Neural progenitor cell (in vitro differentiated cells): ENCODE data around the gene GLIS1. TPM values are rescaled to one million over a fixed set of nuclear protein-coding genes. Genes with fewer than 3 reads are reported as not detected.
A peak's percentile ranks its signal among the peaks of the same experiment; 100 is the strongest.

Source experiments
- DNase-seq: peaks from one replicate; pipeline ENCODE4 v3.0.0-alpha.2; 2016; ENCODE audit warnings: low spot score
- H2AFZ ChIP-seq: fragments of 200-600 bp; sonication (generic); replicated peaks from 2 replicates; pipeline ENCODE4 v1.6.1; 2016; ENCODE audit warnings: antibody characterized with exemption
- H3F3A ChIP-seq: fragments of 200-600 bp; sonication (generic); 2 replicates; pipeline ENCODE4 v1.6.1; 2016; ENCODE audit warnings: antibody characterized with exemption, low read depth
- H3K27ac ChIP-seq: fragments of 200-600 bp; sonication (generic); 2 replicates; pipeline ENCODE4 v1.5.1; 2016; ENCODE audit warnings: mild to moderate bottlenecking
- H3K27me3 ChIP-seq: fragments of 200-600 bp; sonication (generic); 2 replicates; pipeline ENCODE4 v1.6.1; 2016; ENCODE audit warnings: mild to moderate bottlenecking, moderate library complexity
- H3K36me3 ChIP-seq: fragments of 200-600 bp; sonication (generic); 2 replicates; pipeline ENCODE4 v1.5.1; 2016
- H3K4me1 ChIP-seq: fragments of 200-600 bp; sonication (generic); 2 replicates; pipeline ENCODE4 v1.6.1; 2016; ENCODE audit warnings: mixed run types
- H3K4me2 ChIP-seq: fragments of 200-600 bp; sonication (generic); 2 replicates; pipeline ENCODE4 v1.6.1; 2016
- H3K4me3 ChIP-seq: fragments of 200-600 bp; sonication (generic); 2 replicates; pipeline ENCODE4 v1.5.1; 2016
- H3K79me2 ChIP-seq: fragments of 200-600 bp; sonication (generic); 2 replicates; pipeline ENCODE4 v1.6.1; 2016; ENCODE audit warnings: low read depth
- H3K9ac ChIP-seq: fragments of 200-600 bp; sonication (generic); 2 replicates; pipeline ENCODE4 v1.6.1; 2016
- H3K9me3 ChIP-seq: fragments of 200-600 bp; sonication (generic); 2 replicates; pipeline ENCODE4 v1.5.1; 2016; ENCODE audit warnings: low read depth
- H4K20me1 ChIP-seq: fragments of 200-600 bp; sonication (generic); 2 replicates; pipeline ENCODE4 v1.6.1; 2016; ENCODE audit warnings: low read depth
- H3K27ac Mint-ChIP-seq: 3 replicates; pipeline ENCODE4 v1.8.0; 2021; ENCODE audit warnings: mixed read lengths
- H3K27me3 Mint-ChIP-seq: 2 replicates; pipeline ENCODE4 v1.8.0; 2022; ENCODE audit warnings: low read depth, mild to moderate bottlenecking, inconsistent platforms, moderate library complexity, mixed read lengths; ENCODE audit not compliant: insufficient read depth
- H3K36me3 Mint-ChIP-seq: 3 replicates; pipeline ENCODE4 v1.8.0; 2021; ENCODE audit warnings: mixed read lengths
- H3K4me1 Mint-ChIP-seq: 3 replicates; pipeline ENCODE4 v1.8.0; 2021; ENCODE audit warnings: mixed read lengths
- H3K4me3 Mint-ChIP-seq: 3 replicates; pipeline ENCODE4 v1.8.0; 2021; ENCODE audit warnings: mild to moderate bottlenecking, moderate library complexity, mixed read lengths
- H3K9me3 Mint-ChIP-seq: 3 replicates; pipeline ENCODE4 v1.8.0; 2020; ENCODE audit warnings: mixed read lengths
- EZH2 ChIP-seq: fragments of 200-600 bp; sonication (generic); IDR thresholded peaks from 2 replicates; pipeline ENCODE4 v1.6.1; 2017; ENCODE audit warnings: antibody characterized with exemption, mild to moderate bottlenecking, moderate library complexity
- EZH2phosphoT487 ChIP-seq: fragments of 200-600 bp; sonication (generic); IDR thresholded peaks from 2 replicates; pipeline ENCODE4 v1.6.1; 2017; ENCODE audit warnings: antibody characterized with exemption
- total RNA-seq: library from RNA; depleted of rRNA; stranded (reverse); fragments of >200 nt; gene quantifications from 2 replicates; pipeline ENCODE4 v1.2.3, GENCODE V29; 2015; ENCODE audit warnings: low replicate concordance
- TF ChIP-seq, protein P1 (sequence below): fragments of 200-600 bp; sonication (generic); IDR thresholded peaks from 2 replicates; pipeline ENCODE4 v1.5.1; 2017; ENCODE audit warnings: antibody characterized with exemption, mild to moderate bottlenecking

The GLIS1 gene
- total RNA-seq, 1 donor from 2014 or later, result not detected

DNA sequence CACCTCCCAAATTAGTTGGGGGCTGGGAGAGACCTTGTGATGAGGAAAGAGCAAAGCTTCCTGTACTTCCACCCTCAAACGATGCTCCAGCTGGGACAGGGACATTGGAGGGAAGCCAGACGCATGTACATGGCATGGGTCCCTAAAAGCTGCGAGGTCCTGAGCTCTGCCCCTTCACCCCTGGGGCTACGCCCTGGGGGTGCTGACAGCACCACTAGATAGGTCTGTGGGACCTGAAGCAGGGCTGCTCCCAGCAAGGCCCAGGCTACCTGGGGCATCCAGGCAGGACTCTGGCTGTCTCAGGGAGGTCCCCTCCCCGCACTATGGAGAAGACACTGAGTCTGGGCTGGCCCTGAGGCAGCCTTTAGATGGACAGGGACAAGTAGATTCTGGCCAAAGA is 196.4 kb downstream of the GLIS1 start:
- no peaks in the 10 kb centered on the region for H3K9me3 ChIP-seq
- H3K27ac Mint-ChIP-seq, result peak overlapping the region; percentile 90
- H4K20me1 ChIP-seq, result no peaks in the 10 kb centered on the region
- H3K36me3 Mint-ChIP-seq, result no peaks in the 10 kb centered on the region
- no peak overlapping the region for H3K4me2 ChIP-seq
- no peak overlapping the region for H3K27ac ChIP-seq
- H3K9me3 Mint-ChIP-seq, result no peaks in the 10 kb centered on the region
- H2AFZ ChIP-seq, result no peak overlapping the region
- no peaks in the 10 kb centered on the region for H3K79me2 ChIP-seq
- H3F3A ChIP-seq, result no peaks in the 10 kb centered on the region
- no peaks in the 10 kb centered on the region for H3K36me3 ChIP-seq
- no peaks in the 10 kb centered on the region for H3K4me1 ChIP-seq
- H3K4me3 Mint-ChIP-seq, result no peak overlapping the region
- DNase-seq, result no peak
- H3K4me1 Mint-ChIP-seq, result peaks cover 22% of the 10 kb centered on the region
- H3K4me3 ChIP-seq, result no peak overlapping the region
- TF ChIP-seq EZH2phosphoT487 (no peak), EZH2 (no peak)
- TF ChIP-seq, protein P1, sequence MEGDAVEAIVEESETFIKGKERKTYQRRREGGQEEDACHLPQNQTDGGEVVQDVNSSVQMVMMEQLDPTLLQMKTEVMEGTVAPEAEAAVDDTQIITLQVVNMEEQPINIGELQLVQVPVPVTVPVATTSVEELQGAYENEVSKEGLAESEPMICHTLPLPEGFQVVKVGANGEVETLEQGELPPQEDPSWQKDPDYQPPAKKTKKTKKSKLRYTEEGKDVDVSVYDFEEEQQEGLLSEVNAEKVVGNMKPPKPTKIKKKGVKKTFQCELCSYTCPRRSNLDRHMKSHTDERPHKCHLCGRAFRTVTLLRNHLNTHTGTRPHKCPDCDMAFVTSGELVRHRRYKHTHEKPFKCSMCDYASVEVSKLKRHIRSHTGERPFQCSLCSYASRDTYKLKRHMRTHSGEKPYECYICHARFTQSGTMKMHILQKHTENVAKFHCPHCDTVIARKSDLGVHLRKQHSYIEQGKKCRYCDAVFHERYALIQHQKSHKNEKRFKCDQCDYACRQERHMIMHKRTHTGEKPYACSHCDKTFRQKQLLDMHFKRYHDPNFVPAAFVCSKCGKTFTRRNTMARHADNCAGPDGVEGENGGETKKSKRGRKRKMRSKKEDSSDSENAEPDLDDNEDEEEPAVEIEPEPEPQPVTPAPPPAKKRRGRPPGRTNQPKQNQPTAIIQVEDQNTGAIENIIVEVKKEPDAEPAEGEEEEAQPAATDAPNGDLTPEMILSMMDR, result no peak
- no peak overlapping the region for H3K9ac ChIP-seq
- H3K27me3 ChIP-seq, result no peaks in the 10 kb centered on the region
- H3K27me3 Mint-ChIP-seq, result peaks cover 16% of the 10 kb centered on the region

DNA sequence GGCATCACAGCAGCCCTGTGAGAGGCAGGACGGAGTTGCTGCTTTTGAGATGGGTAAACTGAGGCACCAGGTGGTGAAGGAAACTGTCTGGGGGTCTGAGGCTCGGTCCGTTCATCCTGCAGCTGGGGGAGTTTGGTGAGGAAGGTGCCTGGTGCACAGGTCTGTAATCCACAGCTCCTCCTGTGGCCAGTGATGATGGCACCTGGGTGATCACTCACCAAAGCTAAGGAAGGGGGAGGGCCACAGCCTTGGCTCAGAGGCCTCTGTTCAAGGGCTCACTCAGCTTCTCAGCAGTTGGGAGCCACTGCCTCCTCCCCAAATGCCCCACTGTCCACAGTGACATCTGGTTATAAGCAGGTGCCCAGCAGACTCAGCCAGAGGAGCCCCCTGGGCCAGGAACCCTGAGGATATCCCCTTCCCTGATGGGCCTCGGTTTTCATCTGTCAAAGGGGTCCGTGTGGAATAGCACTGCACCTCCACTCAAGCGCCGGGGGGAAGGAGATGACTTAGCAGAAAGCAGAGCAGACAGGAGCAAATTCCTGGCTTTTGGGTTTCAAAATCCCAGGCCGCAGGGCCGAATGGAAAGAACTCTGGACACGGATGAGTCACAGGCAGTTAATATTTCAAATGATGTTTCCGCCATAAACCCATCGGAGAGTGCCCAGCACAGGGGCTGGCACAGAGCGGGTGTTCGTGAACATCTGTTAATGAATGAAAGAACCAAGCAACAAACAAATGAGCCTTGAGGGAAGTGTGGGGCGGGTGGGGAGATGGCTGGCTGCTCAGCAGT is 197.0 kb downstream of the GLIS1 start:
- H3K4me2 ChIP-seq, result no peak overlapping the region
- H3F3A ChIP-seq, result no peaks in the 10 kb centered on the region
- no peak overlapping the region for H3K9ac ChIP-seq
- H3K4me3 ChIP-seq, result no peak overlapping the region
- Mint-ChIP-seq H3K27ac (peak overlapping the region; percentile 88), H3K27me3 (peaks cover 14% of the 10 kb centered on the region), H3K4me1 (peaks cover 22% of the 10 kb centered on the region), H3K36me3 (no peaks in the 10 kb centered on the region), H3K9me3 (no peaks in the 10 kb centered on the region), H3K4me3 (no peak overlapping the region)
- DNase-seq, result peak; percentile 54
- no peaks in the 10 kb centered on the region for H4K20me1 ChIP-seq
- no peaks in the 10 kb centered on the region for H3K4me1 ChIP-seq
- H3K27me3 ChIP-seq, result no peaks in the 10 kb centered on the region
- no peaks in the 10 kb centered on the region for H3K36me3 ChIP-seq
- H3K9me3 ChIP-seq, result no peaks in the 10 kb centered on the region
- no peak overlapping the region for H3K27ac ChIP-seq
- no peak overlapping the region for H2AFZ ChIP-seq
- TF ChIP-seq, protein P1, result peak; percentile 47
- no peak for TF ChIP-seq EZH2
- H3K79me2 ChIP-seq, result no peaks in the 10 kb centered on the region

DNA sequence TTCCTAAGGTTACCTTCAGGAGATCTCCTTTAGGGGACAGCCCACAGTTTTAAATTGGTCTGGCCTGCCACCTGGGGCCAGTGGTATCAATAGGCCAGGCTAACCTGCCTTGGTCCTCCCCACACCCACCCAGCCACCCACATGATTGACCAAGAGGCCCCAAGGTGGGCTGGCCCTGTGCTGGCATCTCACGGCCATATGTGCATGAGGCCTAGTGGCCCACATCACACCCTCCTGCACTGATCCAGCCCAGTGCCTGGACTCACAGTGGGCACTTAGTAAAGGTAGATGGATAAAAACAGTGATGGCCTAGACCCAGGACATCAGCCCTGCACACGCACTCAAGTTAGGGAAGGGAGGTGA is 197.7 kb downstream of the GLIS1 start:
- H3K36me3 Mint-ChIP-seq, result no peaks in the 10 kb centered on the region
- no peaks in the 10 kb centered on the region for H3K4me1 ChIP-seq
- H3K79me2 ChIP-seq, result no peaks in the 10 kb centered on the region
- no peak for DNase-seq
- H3K9ac ChIP-seq, result no peak overlapping the region
- no peak overlapping the region for H3K27ac Mint-ChIP-seq
- peaks cover 22% of the 10 kb centered on the region for H3K4me1 Mint-ChIP-seq
- H3K9me3 Mint-ChIP-seq, result no peaks in the 10 kb centered on the region
- H3K27me3 Mint-ChIP-seq, result peaks cover 9% of the 10 kb centered on the region
- H3K9me3 ChIP-seq, result no peaks in the 10 kb centered on the region
- H3K27me3 ChIP-seq, result no peaks in the 10 kb centered on the region
- H3K36me3 ChIP-seq, result no peaks in the 10 kb centered on the region
- H2AFZ ChIP-seq, result no peak overlapping the region
- no peaks in the 10 kb centered on the region for H4K20me1 ChIP-seq
- H3K27ac ChIP-seq, result no peak overlapping the region
- no peak overlapping the region for H3K4me3 Mint-ChIP-seq
- H3F3A ChIP-seq, result no peaks in the 10 kb centered on the region
- no peak overlapping the region for H3K4me3 ChIP-seq
- no peak overlapping the region for H3K4me2 ChIP-seq
- TF ChIP-seq, protein P1, result no peak
- TF ChIP-seq EZH2phosphoT487 (no peak), EZH2 (no peak)
